Natural killer cell (primary cell): ENCODE data around the gene DIP2C. TPM values are rescaled to one million over a fixed set of nuclear protein-coding genes. Genes with fewer than 3 reads are reported as not detected.
A peak's percentile ranks its signal among the peaks of the same experiment; 100 is the strongest.

Experiments
- ATAC-seq, 3 donors: fragments of 150-1000 bp in 2 of 3; fragments of 200-7000 bp in 1 of 3; cut with Tn5 transposase; 1 replicate in 1 of 3; 2 replicates in 2 of 3; pipeline ENCODE4 v1.10.0; 2021; ENCODE audit warnings: mild to moderate bottlenecking in 2 of 3, moderate library complexity in 2 of 3
- DNase-seq, 2 donors: peaks; one replicate each; pipeline versions ENCODE4 v3.0.0 to v3.0.0-alpha.2; 2013 to 2021; ENCODE audit warnings: mixed read lengths in 1 of 2
- H3K27ac ChIP-seq: one replicate; pipeline ENCODE4 v1.5.1; 2013; ENCODE audit warnings: mild to moderate bottlenecking, low read length
- H3K27me3 ChIP-seq: one replicate; pipeline ENCODE4 v1.6.1; 2013; ENCODE audit warnings: low read length; ENCODE audit not compliant: control insufficient read depth, insufficient read depth
- H3K36me3 ChIP-seq: one replicate; pipeline ENCODE4 v1.6.1; 2013; ENCODE audit warnings: low read length; ENCODE audit not compliant: control insufficient read depth, insufficient read depth
- H3K4me1 ChIP-seq: one replicate; pipeline ENCODE4 v1.6.1; 2013; ENCODE audit warnings: low read length; ENCODE audit not compliant: control insufficient read depth, insufficient read depth
- H3K4me3 ChIP-seq: one replicate; pipeline ENCODE4 v1.5.1; 2013; ENCODE audit warnings: low read length
- H3K9me3 ChIP-seq: one replicate; pipeline ENCODE4 v1.6.1; 2013; ENCODE audit warnings: low read length; ENCODE audit not compliant: control insufficient read depth, insufficient read depth
- H3K27ac Mint-ChIP-seq, 2 donors: one replicate each; pipeline ENCODE4 v1.8.0; 2022; ENCODE audit warnings: mild to moderate bottlenecking in 2 of 2, mixed read lengths in 2 of 2, moderate library complexity in 1 of 2
- H3K27me3 Mint-ChIP-seq, 2 donors: one replicate each; pipeline ENCODE4 v1.8.0; 2022; ENCODE audit warnings: low read depth in 2 of 2, mixed read lengths in 2 of 2
- H3K36me3 Mint-ChIP-seq: one replicate; pipeline ENCODE4 v1.8.0; 2022; ENCODE audit warnings: mixed read lengths
- H3K4me1 Mint-ChIP-seq, 2 donors: one replicate each; pipeline ENCODE4 v1.8.0; 2022; ENCODE audit warnings: mixed read lengths in 2 of 2
- H3K4me3 Mint-ChIP-seq: one replicate; pipeline ENCODE4 v1.8.0; 2022; ENCODE audit warnings: mild to moderate bottlenecking, moderate library complexity, mixed read lengths
- H3K9me3 Mint-ChIP-seq, 2 donors: one replicate each; pipeline ENCODE4 v1.8.0; 2022; ENCODE audit warnings: mixed read lengths in 2 of 2
- WGBS: methylation state at CpG from one replicate; pipeline ENCODE4 v1.1.7; 2013; ENCODE audit warnings: missing lambda C conversion rate; ENCODE audit not compliant: insufficient coverage; 5-methylcytosine and 5-hydroxymethylcytosine counted together
- intact Hi-C: fragments of 100-400 bp; cut with micrococcal nuclease; formaldehyde crosslinking; loops from one replicate; pipeline ENCODE4 v1.14.2; 2022
- total RNA-seq, 4 donors: library from RNA; stranded (reverse); fragments of 120-200 nt in 1 of 4; gene quantifications; one replicate each; pipeline versions ENCODE4 v1.2.3 to v1.2.4, GENCODE V29; 2013 to 2022
- TF ChIP-seq, protein P1 (sequence below): fragments of 200-600 bp; IDR thresholded peaks from one replicate; pipeline ENCODE4 v1.8.0; 2022; ENCODE audit warnings: antibody characterized with exemption

Gene DIP2C
- total RNA-seq, 3 donors from 2014 or later (not counting 1 experiment from before 2014, with no cell fraction given): 1.5 to 5.8 (median 3.8) TPM

DNA sequence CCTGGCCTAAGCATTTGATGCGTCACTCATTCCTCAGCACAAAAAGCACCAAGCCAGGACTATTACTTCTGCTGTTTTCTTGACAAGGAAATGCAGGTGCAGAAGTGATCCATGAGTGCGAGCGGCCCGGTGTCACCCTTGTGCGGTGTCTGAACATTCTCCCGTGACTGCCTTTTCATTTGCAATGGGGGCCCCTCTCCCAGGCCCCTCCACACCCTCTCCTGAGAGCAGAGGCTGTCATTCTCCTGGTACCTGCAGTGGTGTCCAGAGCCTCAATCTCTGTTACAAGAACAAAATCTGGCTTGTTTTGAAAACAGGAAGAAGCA, 213.1 kb downstream of the DIP2C start:
- WGBS: 93% methylated on average over 6 of the region's 6 CpGs

DNA sequence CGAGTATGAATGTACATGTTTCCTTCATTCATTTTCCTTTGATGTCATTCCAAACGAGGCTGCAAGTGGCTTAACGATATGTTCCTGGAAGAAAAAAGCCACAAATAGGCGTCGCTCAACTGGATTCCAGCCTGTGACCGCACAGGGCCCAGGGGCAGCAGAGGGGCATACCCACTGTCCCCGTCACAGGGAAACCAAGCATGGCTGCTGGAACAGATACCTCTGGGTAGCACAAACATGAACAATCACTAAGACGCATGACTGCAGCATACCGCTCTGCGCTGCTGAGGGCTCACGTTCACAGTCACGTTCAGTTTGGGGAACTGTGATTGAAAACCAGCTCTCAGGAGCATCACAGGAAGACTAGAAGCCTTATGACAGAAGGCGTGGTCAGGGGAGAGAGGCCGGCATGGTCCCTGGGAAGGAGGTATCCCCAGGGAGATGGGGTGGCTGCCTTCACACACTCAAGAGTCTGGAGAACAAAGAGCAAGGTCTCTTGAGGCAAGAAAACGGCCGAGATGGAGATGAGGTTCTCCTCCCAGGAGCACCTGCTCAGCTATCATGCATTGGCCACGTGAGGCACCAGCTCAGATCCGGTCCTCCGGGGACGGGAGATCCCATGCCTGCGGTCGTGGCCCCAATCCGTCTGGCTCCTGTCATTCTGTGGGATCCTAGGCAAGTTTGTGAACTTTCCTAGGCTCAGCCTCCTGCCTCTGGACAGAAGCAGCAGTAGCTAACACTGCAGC, 213.6 kb downstream of the DIP2C start:
- intact Hi-C loops: no loop called here
- Histone ChIP-seq H3K9me3 (no peaks in the 10 kb centered on the region), H3K4me3 (no peak overlapping the region), H3K4me1 (no peaks in the 10 kb centered on the region), H3K36me3 (no peaks in the 10 kb centered on the region), H3K27me3 (no peaks in the 10 kb centered on the region), H3K27ac (no peak overlapping the region)
- peaks cover 8 to 10% of the 10 kb centered on the region in 2 donors for H3K27me3 Mint-ChIP-seq
- no peak overlapping the region for H3K4me3 Mint-ChIP-seq
- TF ChIP-seq, protein P1, sequence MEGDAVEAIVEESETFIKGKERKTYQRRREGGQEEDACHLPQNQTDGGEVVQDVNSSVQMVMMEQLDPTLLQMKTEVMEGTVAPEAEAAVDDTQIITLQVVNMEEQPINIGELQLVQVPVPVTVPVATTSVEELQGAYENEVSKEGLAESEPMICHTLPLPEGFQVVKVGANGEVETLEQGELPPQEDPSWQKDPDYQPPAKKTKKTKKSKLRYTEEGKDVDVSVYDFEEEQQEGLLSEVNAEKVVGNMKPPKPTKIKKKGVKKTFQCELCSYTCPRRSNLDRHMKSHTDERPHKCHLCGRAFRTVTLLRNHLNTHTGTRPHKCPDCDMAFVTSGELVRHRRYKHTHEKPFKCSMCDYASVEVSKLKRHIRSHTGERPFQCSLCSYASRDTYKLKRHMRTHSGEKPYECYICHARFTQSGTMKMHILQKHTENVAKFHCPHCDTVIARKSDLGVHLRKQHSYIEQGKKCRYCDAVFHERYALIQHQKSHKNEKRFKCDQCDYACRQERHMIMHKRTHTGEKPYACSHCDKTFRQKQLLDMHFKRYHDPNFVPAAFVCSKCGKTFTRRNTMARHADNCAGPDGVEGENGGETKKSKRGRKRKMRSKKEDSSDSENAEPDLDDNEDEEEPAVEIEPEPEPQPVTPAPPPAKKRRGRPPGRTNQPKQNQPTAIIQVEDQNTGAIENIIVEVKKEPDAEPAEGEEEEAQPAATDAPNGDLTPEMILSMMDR: no peak
- peaks cover 6 to 16% of the 10 kb centered on the region in 2 donors for H3K4me1 Mint-ChIP-seq
- H3K9me3 Mint-ChIP-seq: peaks cover 3 to 9% of the 10 kb centered on the region in 2 donors
- ATAC-seq (no peak), DNase-seq (no peak)
- 84% methylated on average over 23 of the region's 23 CpGs for WGBS
- no peaks in the 10 kb centered on the region for H3K36me3 Mint-ChIP-seq
- no peak overlapping the region for H3K27ac Mint-ChIP-seq

More for the DNA sequence above, 213.1 kb downstream of the DIP2C start:
- DNase-seq (no peak), ATAC-seq (no peak)
- peaks cover 3 to 9% of the 10 kb centered on the region in 2 donors for H3K9me3 Mint-ChIP-seq
- no peak overlapping the region for H3K4me3 Mint-ChIP-seq
- H3K27ac Mint-ChIP-seq: peak overlapping the region; percentile 27 to 78
- peaks cover 8 to 10% of the 10 kb centered on the region in 2 donors for H3K27me3 Mint-ChIP-seq
- Histone ChIP-seq H3K4me3 (no peak overlapping the region), H3K27ac (no peak overlapping the region), H3K36me3 (no peaks in the 10 kb centered on the region), H3K27me3 (no peaks in the 10 kb centered on the region), H3K4me1 (no peaks in the 10 kb centered on the region), H3K9me3 (no peaks in the 10 kb centered on the region)
- TF ChIP-seq, protein P1: no peak
- intact Hi-C loops: no loop called here
- no peaks in the 10 kb centered on the region for H3K36me3 Mint-ChIP-seq
- peaks cover 6 to 16% of the 10 kb centered on the region in 2 donors for H3K4me1 Mint-ChIP-seq

DNA sequence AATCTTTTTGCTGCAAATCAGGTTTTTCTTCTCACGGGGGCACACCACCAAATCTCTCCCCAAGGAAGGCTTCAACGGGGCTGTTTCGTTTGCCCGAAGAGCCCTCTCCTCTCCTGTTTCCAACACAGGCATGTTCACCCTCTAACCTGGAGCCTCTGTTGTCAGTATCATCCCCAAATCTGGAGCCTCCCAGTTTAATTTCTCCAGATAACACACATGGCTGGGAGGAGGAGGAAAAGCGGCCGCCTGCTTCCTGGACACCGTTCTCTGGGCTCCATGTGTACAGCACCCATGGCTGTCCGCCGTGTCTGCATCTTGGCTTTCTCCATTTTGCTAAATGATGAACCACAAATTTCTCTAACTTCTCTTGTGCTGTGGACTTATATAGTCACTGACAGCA, 214.5 kb downstream of the DIP2C start:
- H3K4me3 ChIP-seq: no peak overlapping the region
- Mint-ChIP-seq H3K27ac (no peak overlapping the region), H3K9me3 (peaks cover 3 to 9% of the 10 kb centered on the region in 2 donors), H3K4me1 (peaks cover 6 to 16% of the 10 kb centered on the region in 2 donors), H3K4me3 (no peak overlapping the region), H3K27me3 (peaks cover 8 to 10% of the 10 kb centered on the region in 2 donors), H3K36me3 (no peaks in the 10 kb centered on the region)
- ATAC-seq: no peak
- no peaks in the 10 kb centered on the region for H3K27me3 ChIP-seq
- H3K4me1 ChIP-seq: no peaks in the 10 kb centered on the region
- H3K27ac ChIP-seq: no peak overlapping the region
- TF ChIP-seq, protein P1: no peak
- no peak for DNase-seq
- intact Hi-C loops: no loop called here
- H3K36me3 ChIP-seq: no peaks in the 10 kb centered on the region
- 83% methylated on average over 9 of the region's 9 CpGs for WGBS
- no peaks in the 10 kb centered on the region for H3K9me3 ChIP-seq

DNA sequence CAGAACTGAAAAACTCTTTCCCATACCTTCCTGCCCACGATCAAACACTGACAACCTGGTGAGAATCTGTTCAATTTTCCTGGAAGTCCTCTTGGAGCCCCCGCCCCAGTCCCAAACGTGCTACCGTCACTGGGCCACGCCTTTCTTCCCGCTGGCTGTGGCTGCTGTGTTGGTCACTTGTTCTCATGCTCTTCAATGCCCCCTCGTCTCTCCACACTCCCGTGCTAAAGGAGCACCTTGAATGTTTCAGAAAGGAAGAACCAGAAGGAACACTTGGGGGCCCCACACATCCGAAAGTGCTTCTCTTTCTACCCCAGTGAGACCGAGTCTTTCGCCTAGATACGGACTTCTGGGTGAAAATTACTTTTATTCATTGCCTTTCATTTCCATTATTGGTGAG, 215.1 kb downstream of the DIP2C start:
- H3K4me3 Mint-ChIP-seq: no peak overlapping the region
- 88% methylated on average over 12 of the region's 12 CpGs for WGBS

More for the DNA sequence above, 215.1 kb downstream of the DIP2C start:
- DNase-seq (no peak), ATAC-seq (no peak)
- H3K27me3 ChIP-seq: no peaks in the 10 kb centered on the region
- Mint-ChIP-seq H3K9me3 (peaks cover 3 to 9% of the 10 kb centered on the region in 2 donors), H3K4me1 (peaks cover 6 to 16% of the 10 kb centered on the region in 2 donors), H3K36me3 (no peaks in the 10 kb centered on the region), H3K27me3 (peaks cover 8 to 10% of the 10 kb centered on the region in 2 donors), H3K27ac (no peak overlapping the region)
- intact Hi-C loops: no loop called here
- TF ChIP-seq, protein P1: no peak
- H3K36me3 ChIP-seq: no peaks in the 10 kb centered on the region
- no peaks in the 10 kb centered on the region for H3K4me1 ChIP-seq
- no peaks in the 10 kb centered on the region for H3K9me3 ChIP-seq
- no peak overlapping the region for H3K27ac ChIP-seq
- H3K4me3 ChIP-seq: no peak overlapping the region
